Measurements from ENCODE around the gene NPFF.
"Not testable (repeated sequence)": the region's sequence is repeated elsewhere in the genome, so short reads cannot be mapped to it uniquely, and the experiment has no call there.

Gene NPFF

GRCh38 chr12:53506881-53507602 is at the start of gene NPFF:
NPFF (minus strand) TSS chr12:53507484; CDS start chr12:53507474, 10 bp downstream.
- DNase-seq, result no peak

GRCh38 chr12:53552361-53553327 is 45.4 kb upstream of the NPFF start:
- DNase-seq, result no peak

GRCh38 chr12:53551889-53552291 is 44.6 kb upstream of the NPFF start:
- DNase-seq, result no peak

- DNase-seq, result no peak
Observed at GRCh38 chr12:53550595-53550994, 43.3 kb upstream of the NPFF start.

GRCh38 chr12:53550131-53550530 is 42.8 kb upstream of the NPFF start:
- not testable (repeated sequence) for DNase-seq

- DNase-seq, result not testable (repeated sequence)
Observed at GRCh38 chr12:53548354-53548753, 41.1 kb upstream of the NPFF start.

- peak; percentile 63 for DNase-seq
Observed at GRCh38 chr12:53543539-53543938, 36.3 kb upstream of the NPFF start.

- no peak for DNase-seq
Observed at GRCh38 chr12:53539526-53539925, 32.2 kb upstream of the NPFF start.

GRCh38 chr12:53538209-53538689 is 31.0 kb upstream of the NPFF start:
- DNase-seq, result no peak

- DNase-seq, result no peak
Observed at GRCh38 chr12:53536962-53537361, 29.7 kb upstream of the NPFF start.

GRCh38 chr12:53533471-53533870 is 26.2 kb upstream of the NPFF start:
- no peak for DNase-seq

GRCh38 chr12:53532524-53533445 is 25.5 kb upstream of the NPFF start:
- DNase-seq, result no peak

GRCh38 chr12:53532021-53532420 is 24.7 kb upstream of the NPFF start:
- DNase-seq, result no peak

GRCh38 chr12:53530920-53531319 is 23.6 kb upstream of the NPFF start:
- DNase-seq, result no peak

GRCh38 chr12:53530061-53530460 is 22.8 kb upstream of the NPFF start:
- DNase-seq, result no peak

- DNase-seq, result no peak
Observed at GRCh38 chr12:53524476-53524875, 17.2 kb upstream of the NPFF start.

GRCh38 chr12:53523131-53523530 is 15.8 kb upstream of the NPFF start:
- DNase-seq, result no peak

- no peak for DNase-seq
Observed at GRCh38 chr12:53518381-53518780, 11.1 kb upstream of the NPFF start.

- no peak for DNase-seq
Observed at GRCh38 chr12:53516758-53517455, 9.6 kb upstream of the NPFF start.

- no peak for DNase-seq
Observed at GRCh38 chr12:53515291-53515680, 8.0 kb upstream of the NPFF start.

GRCh38 chr12:53514628-53515290 is 7.5 kb upstream of the NPFF start:
- DNase-seq, result no peak

Measured in stimulated activated CD4-positive, alpha-beta T cell treated with anti-CD3 and anti-CD28 coated beads, Interleukin-15, amount 100 ng/mL, for 24 hours (primary cell).